AG09319 (cell line): Measurements from ENCODE around the gene TSC22D1.

Experiments
- DNase-seq: peaks from one replicate; pipeline ENCODE4 v3.0.0-alpha.2; 2010; ENCODE audit warnings: low read depth; ENCODE audit errors: extremely low read depth
- CTCF ChIP-seq: IDR thresholded peaks from 2 replicates; pipeline ENCODE4 v1.5.1; 2011; ENCODE audit warnings: low read depth, mild to moderate bottlenecking, inconsistent platforms, low read length, moderate library complexity

The TSC22D1 gene

GRCh38 chr13:44575741-44576350 lies at the start of gene TSC22D1:
Gene TSC22D1 (minus strand): TSS chr13:44576330. CDS start chr13:44576074, 256 bp downstream.
- TF ChIP-seq CTCF = no peak; the same call in 1 of the 2 replicates
- no peak for DNase-seq

- no peak for DNase-seq
- TF ChIP-seq CTCF = no peak
Observed at GRCh38 chr13:44622708-44623107, 46.6 kb upstream of the TSC22D1 start.

GRCh38 chr13:44622261-44622660 lies 46.1 kb upstream of the TSC22D1 start:
- no peak for TF ChIP-seq CTCF
- no peak for DNase-seq

GRCh38 chr13:44620057-44620456 lies 43.9 kb upstream of the TSC22D1 start:
- DNase-seq = no peak
- no peak for TF ChIP-seq CTCF

- no peak for TF ChIP-seq CTCF
- no peak for DNase-seq
Observed at GRCh38 chr13:44619651-44620050, 43.5 kb upstream of the TSC22D1 start.

- no peak for TF ChIP-seq CTCF
- no peak for DNase-seq
Observed at GRCh38 chr13:44618326-44618725, 42.2 kb upstream of the TSC22D1 start.

GRCh38 chr13:44617648-44618047 lies 41.5 kb upstream of the TSC22D1 start:
- TF ChIP-seq CTCF = no peak
- no peak for DNase-seq
